Panc1 (cell line): ENCODE results near the gene NOS1AP. TPM values are rescaled to one million over a fixed set of nuclear protein-coding genes. Genes with fewer than 3 reads are reported as not detected.
A peak's percentile ranks its signal among the peaks of the same experiment; 100 is the strongest.

ENCODE experiments used
- ATAC-seq: fragments of 200-7000 bp; cut with Tn5 transposase; 2 replicates; pipeline ENCODE4 v1.9.1; 2020; ENCODE audit warnings: mild to moderate bottlenecking, moderate library complexity
- BruUV-seq: library from RNA; stranded (reverse); fragments of 400-500 nt; replicated peaks from 2 replicates; lab custom pipeline; 2021; lab: Mats Ljungman, UMichigan
- CTCF ChIA-PET: fragments of 300-600 bp; sonication (Branson Sonifier 250); formaldehyde crosslinking; loops from one replicate; lab custom pipeline; 2022; ENCODE audit warnings: antibody characterized with exemption; lab: Charles Lee
- POLR2A ChIA-PET: fragments of 300-600 bp; sonication (Branson Sonifier 250); formaldehyde crosslinking; loops from one replicate; lab custom pipeline; 2022; ENCODE audit warnings: antibody characterized with exemption; lab: Charles Lee
- DNase-seq: peaks from one replicate; pipeline ENCODE4 v3.0.0-alpha.2; 2010; ENCODE audit warnings: low read depth, low spot score
- H3K27ac ChIP-seq: 2 replicates; pipeline ENCODE4 v1.5.1; 2011; ENCODE audit warnings: mild to moderate bottlenecking, low read length, inconsistent platforms
- H3K27me3 ChIP-seq: fragments of 200-500 bp; sonication (Bioruptor generic); 2 replicates; pipeline ENCODE4 v1.6.0; 2014; ENCODE audit warnings: low read length, inconsistent platforms; ENCODE audit not compliant: control insufficient read depth, insufficient read depth
- H3K36me3 ChIP-seq: fragments of 200-500 bp; sonication (Bioruptor generic); 2 replicates; pipeline ENCODE4 v1.5.1; 2014; ENCODE audit warnings: inconsistent platforms, mild to moderate bottlenecking, low read length, moderate library complexity; ENCODE audit not compliant: control insufficient read depth, insufficient read depth
- H3K4me1 ChIP-seq: 2 replicates; pipeline ENCODE4 v1.5.1; 2011; ENCODE audit warnings: inconsistent platforms, mild to moderate bottlenecking, low read length, moderate library complexity; ENCODE audit not compliant: control insufficient read depth, insufficient read depth
- H3K4me3 ChIP-seq, 2 experiments: 2 replicates each; pipeline ENCODE4 v1.5.1; 2011 to 2012; ENCODE audit warnings: low read depth in 2 of 2, low read length in 2 of 2, mild to moderate bottlenecking in 2 of 2, inconsistent platforms in 1 of 2, moderate library complexity in 1 of 2
- H3K9me3 ChIP-seq: fragments of 200-500 bp; sonication (Bioruptor generic); 2 replicates; pipeline ENCODE4 v1.5.1; 2014; ENCODE audit warnings: low read depth, mild to moderate bottlenecking, inconsistent platforms, low read length, moderate library complexity; ENCODE audit not compliant: control insufficient read depth, insufficient read depth
- POLR2AphosphoS5 ChIP-seq: IDR thresholded peaks from 2 replicates; pipeline ENCODE4 v1.6.1; 2012; ENCODE audit warnings: mild to moderate bottlenecking, low read depth, low read length, moderate library complexity
- SIN3A ChIP-seq: IDR thresholded peaks from 2 replicates; pipeline ENCODE4 v1.6.1; 2012; ENCODE audit warnings: low read depth, mild to moderate bottlenecking, low read length, moderate library complexity, borderline replicate concordance; ENCODE audit not compliant: insufficient read depth
- TCF7L2 ChIP-seq: IDR thresholded peaks from 2 replicates; pipeline ENCODE4 v1.6.1; 2011; ENCODE audit warnings: mild to moderate bottlenecking, low read depth, low read length, inconsistent platforms
- in situ Hi-C: cut with HindIII; loops from 2 replicates; pipeline ENCODE4 v1.10.0; 2016; ENCODE audit warnings: low sequenced_read_pairs, low pct_unique_long_range_greater_than_20kb
- intact Hi-C: fragments of 100-400 bp; cut with micrococcal nuclease; formaldehyde crosslinking; loops from one replicate; pipeline ENCODE4 v1.10.0; 2022; ENCODE audit not compliant: unreplicated experiment
- total RNA-seq: library from RNA; stranded (reverse); gene quantifications from one replicate; pipeline ENCODE4 v1.2.1, GENCODE V29; 2021; ENCODE audit not compliant: unreplicated experiment
- TF ChIP-seq, protein P1 (sequence below), 2 experiments: IDR thresholded peaks; 2 replicates each; pipeline ENCODE4 v1.6.1; 2011 to 2012; ENCODE audit warnings: low read depth in 2 of 2, control low read depth in 1 of 2, low read length in 1 of 2, mild to moderate bottlenecking in 1 of 2, moderate library complexity in 1 of 2; ENCODE audit not compliant: insufficient read depth in 1 of 2
- TF ChIP-seq, protein P2 (sequence below): fragments of 450-650 bp; IDR thresholded peaks from 2 replicates; pipeline ENCODE4 v1.5.1; 2017; ENCODE audit warnings: mild to moderate bottlenecking

Gene NOS1AP
- total RNA-seq, 1 experiment from 2014 or later, result 27.9 TPM

DNA sequence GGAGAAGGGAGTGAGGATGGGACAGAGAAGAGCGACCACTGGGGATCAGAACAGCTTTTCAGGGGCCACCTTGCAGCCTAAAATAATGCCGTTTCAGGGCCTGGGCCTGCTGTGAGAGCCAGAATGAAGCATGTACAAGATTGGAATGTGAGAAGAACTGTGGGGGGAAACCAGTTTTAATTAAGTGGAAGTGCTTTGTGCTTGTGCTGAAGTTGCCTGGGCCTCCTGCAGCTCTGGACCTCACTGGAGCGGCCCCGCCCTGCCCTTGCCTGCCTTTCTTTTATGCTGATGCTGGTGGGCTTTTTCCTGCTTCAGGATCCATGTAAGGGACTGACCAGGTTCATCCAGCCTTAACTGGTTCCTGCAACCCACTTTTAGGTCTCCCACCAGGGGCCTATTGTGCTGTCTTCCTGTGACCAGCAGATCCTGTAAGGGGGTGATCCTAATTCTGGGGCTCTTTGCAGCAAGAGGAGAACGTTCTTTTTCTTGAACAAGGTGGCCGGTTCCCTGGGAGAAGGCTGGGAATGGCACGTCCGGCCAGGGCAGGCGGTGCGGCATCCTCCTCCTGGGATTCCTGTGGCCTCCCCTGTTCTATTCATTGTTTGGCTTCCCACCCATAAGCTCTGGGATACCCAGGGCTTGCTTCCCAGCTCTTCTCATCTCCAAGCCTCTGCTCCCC is 315.2 kb downstream of the NOS1AP start:
- no peak for ATAC-seq
- ChIA-PET CTCF (no interaction called here), POLR2A (no interaction called here)

DNA sequence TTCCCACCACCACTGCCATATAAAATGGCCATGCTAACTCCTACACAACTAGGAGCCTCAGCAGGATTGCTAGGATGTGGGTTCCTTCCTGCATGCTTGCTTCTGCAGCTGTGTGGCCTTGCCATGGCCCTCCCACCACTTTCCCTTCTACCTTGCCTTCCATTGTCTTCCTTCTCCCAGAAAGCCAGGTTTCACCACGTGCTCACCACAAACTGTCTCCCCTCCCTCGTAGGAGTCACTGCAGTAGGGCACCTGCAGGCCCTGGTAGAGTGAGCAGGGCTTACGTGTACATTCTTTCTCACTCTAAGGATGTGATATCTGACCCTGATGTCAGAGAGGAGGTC is 315.8 kb downstream of the NOS1AP start:
- BruUV-seq, result no TSS peak
- no peak overlapping the region for H3K27ac ChIP-seq
- no peak for DNase-seq
- intact Hi-C loops, result no loop called here
- H3K36me3 ChIP-seq, result no peaks in the 10 kb centered on the region
- CTCF ChIA-PET, result no interaction called here
- in situ Hi-C loops, result no loop called here
- ATAC-seq, result no peak
- no peaks in the 10 kb centered on the region for H3K27me3 ChIP-seq
- TF ChIP-seq, protein P1, sequence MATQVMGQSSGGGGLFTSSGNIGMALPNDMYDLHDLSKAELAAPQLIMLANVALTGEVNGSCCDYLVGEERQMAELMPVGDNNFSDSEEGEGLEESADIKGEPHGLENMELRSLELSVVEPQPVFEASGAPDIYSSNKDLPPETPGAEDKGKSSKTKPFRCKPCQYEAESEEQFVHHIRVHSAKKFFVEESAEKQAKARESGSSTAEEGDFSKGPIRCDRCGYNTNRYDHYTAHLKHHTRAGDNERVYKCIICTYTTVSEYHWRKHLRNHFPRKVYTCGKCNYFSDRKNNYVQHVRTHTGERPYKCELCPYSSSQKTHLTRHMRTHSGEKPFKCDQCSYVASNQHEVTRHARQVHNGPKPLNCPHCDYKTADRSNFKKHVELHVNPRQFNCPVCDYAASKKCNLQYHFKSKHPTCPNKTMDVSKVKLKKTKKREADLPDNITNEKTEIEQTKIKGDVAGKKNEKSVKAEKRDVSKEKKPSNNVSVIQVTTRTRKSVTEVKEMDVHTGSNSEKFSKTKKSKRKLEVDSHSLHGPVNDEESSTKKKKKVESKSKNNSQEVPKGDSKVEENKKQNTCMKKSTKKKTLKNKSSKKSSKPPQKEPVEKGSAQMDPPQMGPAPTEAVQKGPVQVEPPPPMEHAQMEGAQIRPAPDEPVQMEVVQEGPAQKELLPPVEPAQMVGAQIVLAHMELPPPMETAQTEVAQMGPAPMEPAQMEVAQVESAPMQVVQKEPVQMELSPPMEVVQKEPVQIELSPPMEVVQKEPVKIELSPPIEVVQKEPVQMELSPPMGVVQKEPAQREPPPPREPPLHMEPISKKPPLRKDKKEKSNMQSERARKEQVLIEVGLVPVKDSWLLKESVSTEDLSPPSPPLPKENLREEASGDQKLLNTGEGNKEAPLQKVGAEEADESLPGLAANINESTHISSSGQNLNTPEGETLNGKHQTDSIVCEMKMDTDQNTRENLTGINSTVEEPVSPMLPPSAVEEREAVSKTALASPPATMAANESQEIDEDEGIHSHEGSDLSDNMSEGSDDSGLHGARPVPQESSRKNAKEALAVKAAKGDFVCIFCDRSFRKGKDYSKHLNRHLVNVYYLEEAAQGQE (IDR thresholded peaks at IDR 0.05; ENCODE audit: insufficient read depth in 1 of 2, low read depth in 2 of 2, low read length in 1 of 2), result no peak
- TF ChIP-seq TCF7L2 (no peak), SIN3A (no peak), POLR2AphosphoS5 (no peak)
- TF ChIP-seq, protein P2, sequence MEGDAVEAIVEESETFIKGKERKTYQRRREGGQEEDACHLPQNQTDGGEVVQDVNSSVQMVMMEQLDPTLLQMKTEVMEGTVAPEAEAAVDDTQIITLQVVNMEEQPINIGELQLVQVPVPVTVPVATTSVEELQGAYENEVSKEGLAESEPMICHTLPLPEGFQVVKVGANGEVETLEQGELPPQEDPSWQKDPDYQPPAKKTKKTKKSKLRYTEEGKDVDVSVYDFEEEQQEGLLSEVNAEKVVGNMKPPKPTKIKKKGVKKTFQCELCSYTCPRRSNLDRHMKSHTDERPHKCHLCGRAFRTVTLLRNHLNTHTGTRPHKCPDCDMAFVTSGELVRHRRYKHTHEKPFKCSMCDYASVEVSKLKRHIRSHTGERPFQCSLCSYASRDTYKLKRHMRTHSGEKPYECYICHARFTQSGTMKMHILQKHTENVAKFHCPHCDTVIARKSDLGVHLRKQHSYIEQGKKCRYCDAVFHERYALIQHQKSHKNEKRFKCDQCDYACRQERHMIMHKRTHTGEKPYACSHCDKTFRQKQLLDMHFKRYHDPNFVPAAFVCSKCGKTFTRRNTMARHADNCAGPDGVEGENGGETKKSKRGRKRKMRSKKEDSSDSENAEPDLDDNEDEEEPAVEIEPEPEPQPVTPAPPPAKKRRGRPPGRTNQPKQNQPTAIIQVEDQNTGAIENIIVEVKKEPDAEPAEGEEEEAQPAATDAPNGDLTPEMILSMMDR, result no peak
- no peaks in the 10 kb centered on the region for H3K9me3 ChIP-seq
- H3K4me3 ChIP-seq, result no peak overlapping the region
- POLR2A ChIA-PET, result no interaction called here
- peaks cover 10% of the 10 kb centered on the region for H3K4me1 ChIP-seq

More for the DNA sequence above, 315.2 kb downstream of the NOS1AP start:
- in situ Hi-C loops, result no loop called here
- BruUV-seq, result TSS peak; percentile 42
- no peak overlapping the region for H3K4me3 ChIP-seq
- intact Hi-C loops, result no loop called here
- no peaks in the 10 kb centered on the region for H3K27me3 ChIP-seq
- H3K36me3 ChIP-seq, result no peaks in the 10 kb centered on the region
- no peak for TF ChIP-seq TCF7L2
- TF ChIP-seq, protein P1 (IDR thresholded peaks at IDR 0.05; ENCODE audit: insufficient read depth in 1 of 2, low read depth in 2 of 2, low read length in 1 of 2), result no peak
- no peak for DNase-seq
- no peaks in the 10 kb centered on the region for H3K9me3 ChIP-seq
- H3K27ac ChIP-seq, result no peak overlapping the region
- H3K4me1 ChIP-seq, result peaks cover 8% of the 10 kb centered on the region
